HG03045 (cell line): ENCODE data around the gene ITPRIPL1.

Source experiments
- ATAC-seq: cut with Tn5 transposase; IDR thresholded peaks from one replicate; pipeline ENCODE4 v1.9.1; 2021; ENCODE audit warnings: mild to moderate bottlenecking, moderate library complexity; ENCODE audit not compliant: unreplicated experiment

The ITPRIPL1 gene

GRCh38 chr2:96320728-96321622, 4.1 kb upstream of the ITPRIPL1 start:
- peak; percentile 25 for ATAC-seq

- ATAC-seq, result no peak
Measured at GRCh38 chr2:96323849-96324248, 1.3 kb upstream of the ITPRIPL1 start.

DNA sequence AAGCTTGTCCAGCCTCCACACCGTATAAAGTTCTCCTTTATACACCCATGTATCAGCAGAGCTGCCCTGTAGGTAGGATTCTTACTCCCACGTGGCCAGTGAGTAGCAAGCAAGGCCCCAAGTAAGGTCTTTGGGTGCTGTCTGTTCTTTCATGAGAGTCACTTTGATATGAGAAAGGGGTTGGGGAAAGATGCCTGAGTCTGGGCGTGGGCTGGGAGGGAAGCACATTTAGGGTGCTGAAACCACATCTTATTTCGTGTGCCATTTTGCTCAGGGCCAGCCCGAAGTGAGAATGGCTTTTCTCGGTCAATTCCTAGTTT, 436 bp upstream of the ITPRIPL1 start:
- no peak for ATAC-seq

GRCh38 chr2:96325884-96326255, 753 bp downstream of the ITPRIPL1 start:
- no peak for ATAC-seq

DNA sequence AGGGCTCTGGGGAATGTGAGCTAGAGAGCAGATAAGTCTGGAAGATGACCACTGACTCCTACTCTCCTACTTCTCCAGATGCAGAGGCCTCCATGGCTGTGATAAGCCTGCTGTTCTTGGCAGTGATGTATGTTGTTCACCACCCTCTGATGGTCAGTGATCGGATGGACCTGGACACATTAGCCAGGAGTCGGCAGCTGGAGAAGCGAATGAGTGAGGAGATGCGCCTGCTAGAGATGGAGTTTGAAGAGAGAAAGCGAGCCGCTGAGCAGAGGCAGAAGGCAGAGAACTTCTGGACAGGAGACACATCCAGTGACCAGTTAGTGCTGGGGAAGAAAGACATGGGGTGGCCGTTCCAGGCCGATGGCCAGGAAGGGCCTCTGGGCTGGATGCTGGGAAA, 1.4 kb downstream of the ITPRIPL1 start:
- ATAC-seq, result no peak

GRCh38 chr2:96326990-96327820, 2.1 kb downstream of the ITPRIPL1 start:
- ATAC-seq, result no peak

DNA sequence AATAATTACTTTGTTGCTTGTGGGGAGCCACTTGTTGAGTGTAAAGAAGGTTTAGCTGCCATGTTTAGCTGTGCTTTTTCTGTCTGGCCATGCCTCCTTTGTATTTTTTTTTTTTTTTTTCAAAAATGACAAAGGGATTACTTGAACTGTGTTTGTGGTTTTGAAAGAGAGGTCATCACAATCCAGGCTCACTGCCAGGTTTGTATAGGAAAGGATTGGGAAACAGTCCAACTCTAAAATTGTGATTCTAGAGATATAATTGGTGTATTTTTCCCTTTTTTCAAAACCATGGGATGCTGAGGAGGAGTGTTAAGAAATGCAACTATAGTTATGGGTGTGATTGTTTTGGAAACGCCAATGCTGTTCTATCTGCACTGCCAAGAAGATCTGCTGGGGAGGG, 4.3 kb downstream of the ITPRIPL1 start:
- no peak for ATAC-seq

- ATAC-seq, result no peak
Measured at GRCh38 chr2:96329874-96330273, 4.8 kb downstream of the ITPRIPL1 start.

GRCh38 chr2:96330407-96330806, 5.3 kb downstream of the ITPRIPL1 start:
- ATAC-seq, result no peak

DNA sequence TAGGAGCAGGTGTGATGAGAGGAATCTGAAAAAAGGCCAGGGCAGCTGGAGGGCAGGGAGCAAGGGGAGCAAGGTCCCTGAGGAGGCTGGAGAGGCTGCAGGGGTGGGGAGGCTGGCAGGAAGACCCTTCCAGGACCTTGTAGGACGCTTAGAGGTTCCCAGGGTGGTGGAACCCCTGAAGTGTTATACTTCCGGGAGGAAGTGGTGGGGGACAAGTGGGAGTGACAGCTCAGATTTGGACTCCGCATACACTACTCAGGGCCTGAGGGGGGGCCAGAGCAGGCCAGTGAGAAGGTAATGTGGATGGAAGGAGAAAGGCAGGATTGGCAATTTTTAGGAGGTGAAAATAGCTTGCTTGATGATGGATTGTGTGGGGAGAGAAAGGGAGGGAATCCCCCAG, 8.6 kb downstream of the ITPRIPL1 start:
- no peak for ATAC-seq

GRCh38 chr2:96336104-96336775, 11.1 kb downstream of the ITPRIPL1 start:
- ATAC-seq, result no peak

- no peak for ATAC-seq
Measured at GRCh38 chr2:96336873-96337272, 11.8 kb downstream of the ITPRIPL1 start.

DNA sequence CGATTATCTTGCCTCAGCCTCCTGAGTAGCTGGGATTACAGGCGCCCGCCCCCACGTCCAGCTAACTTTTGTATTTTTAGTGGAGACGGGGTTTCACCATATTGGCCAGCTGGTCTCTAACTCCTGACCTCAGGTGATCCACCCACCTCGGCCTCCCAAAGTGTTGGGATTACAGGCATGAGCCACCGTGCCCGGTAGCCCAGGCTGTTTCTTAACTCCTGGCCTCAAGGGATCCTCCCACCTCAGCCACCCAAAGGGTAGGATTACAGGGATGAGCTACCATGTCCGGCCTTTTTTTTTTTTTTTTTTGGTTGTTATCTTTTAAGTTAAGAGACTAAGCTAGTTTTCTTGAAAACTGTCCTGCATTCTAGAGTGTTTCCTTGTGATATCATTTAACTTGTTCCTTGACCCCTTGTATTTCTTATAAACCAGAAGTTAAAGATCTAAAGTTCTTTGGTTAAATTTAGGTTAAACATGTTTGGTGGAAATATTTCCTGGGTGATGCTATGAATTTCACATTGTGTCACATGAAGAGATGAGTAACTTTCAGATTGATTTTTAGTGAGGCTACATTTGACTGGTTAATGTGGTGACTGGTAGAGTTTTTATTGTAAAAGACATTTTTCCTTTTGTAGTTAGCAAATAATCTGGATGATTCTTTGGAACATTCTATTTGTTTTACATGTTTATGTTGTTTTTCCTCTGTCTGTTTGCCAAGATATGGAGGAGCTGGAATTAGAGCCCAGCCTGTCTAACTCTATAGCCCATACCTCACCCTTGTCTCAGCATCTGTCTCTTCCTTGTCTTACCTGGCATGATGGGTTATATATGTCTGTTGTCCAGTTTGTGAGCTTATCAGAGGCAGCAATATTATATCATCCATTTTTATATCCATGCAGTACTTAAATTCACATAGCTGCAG, 15.6 kb downstream of the ITPRIPL1 start:
- ATAC-seq, result no peak

DNA sequence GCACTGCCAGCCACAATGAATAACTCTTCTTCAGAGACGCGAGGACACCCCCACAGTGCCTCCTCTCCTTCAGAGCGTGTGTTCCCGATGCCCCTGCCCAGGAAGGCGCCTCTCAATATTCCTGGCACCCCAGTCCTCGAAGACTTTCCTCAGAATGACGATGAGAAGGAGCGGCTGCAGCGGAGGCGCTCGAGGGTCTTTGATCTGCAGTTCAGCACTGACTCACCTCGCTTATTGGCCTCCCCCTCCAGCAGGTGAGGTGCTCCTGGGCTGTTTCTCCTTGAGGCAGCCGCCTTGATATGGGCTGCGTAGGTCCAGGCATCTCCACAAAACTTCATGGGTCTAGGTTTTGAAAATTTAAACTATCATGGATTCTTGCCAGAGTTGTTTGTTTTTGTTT, 16.5 kb downstream of the ITPRIPL1 start:
- no peak for ATAC-seq

GRCh38 chr2:96342085-96342484, 17.0 kb downstream of the ITPRIPL1 start:
- no peak for ATAC-seq

DNA sequence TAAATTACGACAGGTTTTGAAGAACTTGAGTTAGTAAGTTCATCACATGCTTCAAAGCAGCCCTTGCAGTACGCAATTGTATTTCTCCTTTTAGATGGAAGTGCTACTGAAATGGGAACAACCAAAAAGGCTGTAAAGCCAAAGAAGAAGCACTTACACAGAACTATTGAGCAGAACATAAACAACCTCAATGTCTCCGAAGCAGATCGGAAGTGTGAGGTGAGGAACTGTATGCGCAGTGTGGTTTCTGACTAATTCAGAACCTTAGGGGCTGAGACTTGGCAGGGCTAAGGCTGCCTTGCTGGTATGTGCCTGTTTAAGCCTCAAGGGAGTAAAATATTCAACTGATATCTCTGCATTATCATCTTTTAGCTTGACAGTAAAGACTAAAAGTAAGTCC, 18.9 kb downstream of the ITPRIPL1 start:
- peak; percentile 77 for ATAC-seq

DNA sequence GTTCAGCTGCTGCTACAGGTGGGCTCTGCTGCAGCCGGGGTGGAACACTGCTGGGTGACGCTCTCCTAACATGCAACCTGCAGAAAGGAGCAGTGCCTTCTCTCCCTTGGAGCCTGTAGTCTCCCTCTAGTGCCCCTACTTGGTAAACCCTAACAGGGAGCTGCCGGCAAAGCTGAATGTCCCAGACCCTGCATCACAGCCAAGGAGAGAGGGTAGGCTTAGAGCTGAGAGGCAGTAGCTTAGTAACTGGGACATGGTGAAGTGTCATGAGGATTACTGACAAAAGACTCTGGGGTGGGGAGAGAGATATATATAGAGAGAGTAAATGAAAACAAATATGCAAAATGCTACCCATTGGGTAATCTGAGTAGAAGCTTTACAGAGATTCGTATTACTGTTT, 20.3 kb downstream of the ITPRIPL1 start:
- ATAC-seq, result no peak

GRCh38 chr2:96345868-96346462, 20.8 kb downstream of the ITPRIPL1 start:
- ATAC-seq, result no peak

GRCh38 chr2:96347395-96347794, 22.3 kb downstream of the ITPRIPL1 start:
- ATAC-seq, result no peak

DNA sequence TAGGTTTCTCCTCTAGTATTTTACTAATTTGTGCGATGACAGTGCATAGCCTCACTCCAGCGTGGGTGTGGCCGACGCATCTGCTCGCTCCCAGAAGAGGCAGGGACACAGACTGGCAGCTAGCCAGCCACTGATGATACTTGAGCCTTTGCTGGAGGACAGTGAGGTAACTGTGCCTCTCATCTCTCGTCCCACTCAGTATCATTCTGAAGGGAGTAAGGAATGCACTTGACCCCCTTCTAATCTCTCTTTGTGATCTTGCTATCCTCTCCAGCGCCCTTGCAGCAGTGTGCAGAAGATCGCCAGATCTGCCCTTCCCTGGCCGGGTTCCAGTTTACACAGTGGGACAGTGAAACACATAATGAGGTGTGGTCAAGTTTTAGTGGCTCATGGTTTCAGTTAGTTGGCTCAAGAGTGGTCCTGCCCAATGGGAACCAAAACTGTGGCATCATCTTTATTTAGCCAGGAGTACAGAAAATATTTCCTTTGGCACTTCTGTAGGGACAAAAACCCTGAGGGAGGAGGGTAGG, 28.0 kb downstream of the ITPRIPL1 start:
- no peak for ATAC-seq
